Hepatocyte (in vitro differentiated cells): ENCODE data around the gene GABBR2.

Experiments used
- CTCF ChIP-seq: fragments of 200-600 bp; sonication (generic); IDR thresholded peaks from 2 replicates; pipeline ENCODE4 v1.5.1; 2016; ENCODE audit warnings: antibody characterized with exemption, mild to moderate bottlenecking; ENCODE audit not compliant: poor library complexity
- EZH2phosphoT487 ChIP-seq: fragments of 200-600 bp; sonication (generic); IDR thresholded peaks from one replicate; pipeline ENCODE4 v1.6.1; 2018; ENCODE audit warnings: antibody characterized with exemption, mild to moderate bottlenecking, low read depth, moderate library complexity; ENCODE audit not compliant: unreplicated experiment, severe bottlenecking

- TF ChIP-seq CTCF, result no peak
- TF ChIP-seq EZH2phosphoT487, result no peak
Measured at GRCh38 chr9:98488571-98489312, 220.0 kb downstream of the GABBR2 start.
